Measurements from ENCODE around the gene CCNJL.
"Not testable (repeated sequence)": the region's sequence is repeated elsewhere in the genome, so short reads cannot be mapped to it uniquely, and the experiment has no call there.

CCNJL gene

DNA sequence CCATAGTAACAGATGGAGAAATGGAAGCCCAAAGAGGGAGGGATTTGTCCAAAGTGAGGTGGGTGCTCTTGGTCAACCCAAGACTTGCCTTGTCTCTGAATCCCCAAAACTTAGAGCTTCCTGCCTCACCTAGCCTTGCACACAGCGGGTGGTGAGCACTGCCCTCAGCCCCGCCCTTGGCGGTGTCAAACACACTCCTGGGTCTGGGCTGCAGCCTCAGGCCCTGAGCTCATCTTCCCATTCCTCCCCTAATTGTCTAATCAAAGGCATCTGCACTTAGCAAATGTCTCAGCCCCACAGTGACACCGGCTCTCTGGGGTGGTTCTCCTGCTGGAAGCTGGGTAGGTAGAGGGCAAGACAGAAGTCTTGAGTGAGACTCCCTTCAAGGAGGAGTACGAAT lies 62.1 kb downstream of the CCNJL start:
- H3K4me3 ChIP-seq (ENCODE audit: low read depth, low read length), result no peak overlapping the region
- DNase-seq (ENCODE audit: low read depth), result no peak
- TF ChIP-seq, protein P1, sequence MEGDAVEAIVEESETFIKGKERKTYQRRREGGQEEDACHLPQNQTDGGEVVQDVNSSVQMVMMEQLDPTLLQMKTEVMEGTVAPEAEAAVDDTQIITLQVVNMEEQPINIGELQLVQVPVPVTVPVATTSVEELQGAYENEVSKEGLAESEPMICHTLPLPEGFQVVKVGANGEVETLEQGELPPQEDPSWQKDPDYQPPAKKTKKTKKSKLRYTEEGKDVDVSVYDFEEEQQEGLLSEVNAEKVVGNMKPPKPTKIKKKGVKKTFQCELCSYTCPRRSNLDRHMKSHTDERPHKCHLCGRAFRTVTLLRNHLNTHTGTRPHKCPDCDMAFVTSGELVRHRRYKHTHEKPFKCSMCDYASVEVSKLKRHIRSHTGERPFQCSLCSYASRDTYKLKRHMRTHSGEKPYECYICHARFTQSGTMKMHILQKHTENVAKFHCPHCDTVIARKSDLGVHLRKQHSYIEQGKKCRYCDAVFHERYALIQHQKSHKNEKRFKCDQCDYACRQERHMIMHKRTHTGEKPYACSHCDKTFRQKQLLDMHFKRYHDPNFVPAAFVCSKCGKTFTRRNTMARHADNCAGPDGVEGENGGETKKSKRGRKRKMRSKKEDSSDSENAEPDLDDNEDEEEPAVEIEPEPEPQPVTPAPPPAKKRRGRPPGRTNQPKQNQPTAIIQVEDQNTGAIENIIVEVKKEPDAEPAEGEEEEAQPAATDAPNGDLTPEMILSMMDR (IDR thresholded peaks at IDR 0.05; ENCODE audit: low read depth, low read length), result no peak
- TF ChIP-seq POLR2A (IDR thresholded peaks at IDR 0.05; ENCODE audit: extremely low read depth, insufficient read length), result no peak
- no peak for TF ChIP-seq MYC (IDR thresholded peaks at IDR 0.05; ENCODE audit: low read depth, low read length)
- TF ChIP-seq, protein P2, sequence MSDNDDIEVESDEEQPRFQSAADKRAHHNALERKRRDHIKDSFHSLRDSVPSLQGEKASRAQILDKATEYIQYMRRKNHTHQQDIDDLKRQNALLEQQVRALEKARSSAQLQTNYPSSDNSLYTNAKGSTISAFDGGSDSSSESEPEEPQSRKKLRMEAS (IDR thresholded peaks at IDR 0.05; ENCODE audit: low read depth, low read length), result no peak

DNA sequence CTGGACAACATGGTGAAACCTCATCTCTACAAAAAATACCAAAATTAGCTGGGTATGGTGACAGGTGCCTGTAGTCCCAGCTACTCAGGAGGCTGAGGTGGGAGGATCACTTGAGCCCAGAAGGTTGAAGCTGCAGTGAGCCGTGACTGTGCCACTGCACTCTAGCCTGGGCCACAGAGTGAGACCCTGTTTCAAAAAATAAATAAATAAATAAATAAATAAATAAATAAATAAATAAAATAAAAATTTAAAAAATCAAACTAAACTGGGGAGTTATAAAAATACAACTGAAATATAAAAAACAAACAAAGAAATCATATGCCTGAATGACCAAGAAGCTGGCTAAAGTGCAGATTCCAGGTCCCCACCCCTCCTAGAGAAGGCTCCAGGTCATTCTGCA lies 62.8 kb downstream of the CCNJL start:
- not testable (repeated sequence) for H3K4me3 ChIP-seq (ENCODE audit: low read depth, low read length); DNase-seq (ENCODE audit: low read depth)

DNA sequence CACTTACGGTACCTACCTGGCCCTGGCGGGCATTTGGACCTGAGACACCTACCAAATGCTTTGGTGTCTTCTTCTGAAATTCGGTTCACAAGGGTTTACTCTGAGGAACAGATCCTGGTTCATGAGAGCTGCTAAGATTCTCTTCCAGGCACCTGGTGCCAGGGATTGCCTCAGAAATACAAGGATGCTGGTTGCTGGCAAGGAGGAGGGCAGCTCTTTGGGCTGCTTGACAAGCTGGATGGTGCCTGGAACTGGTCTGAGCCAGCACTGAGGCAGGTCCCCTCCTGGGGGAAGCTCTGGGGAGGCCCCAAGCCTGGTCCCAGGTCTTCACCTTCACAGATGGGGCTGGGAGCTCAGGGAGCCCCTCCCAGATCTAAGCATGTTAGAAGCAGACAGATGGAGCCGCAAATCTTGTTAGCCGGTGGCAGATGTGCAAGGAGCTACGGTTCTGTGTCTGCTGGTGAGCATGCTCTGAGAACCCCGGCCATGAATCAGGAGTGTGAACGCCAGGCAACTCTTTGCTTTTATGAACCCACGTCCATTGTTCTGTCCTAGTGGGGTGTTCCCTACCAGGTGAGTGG lies 66.8 kb downstream of the CCNJL start:
- DNase-seq (ENCODE audit: low read depth), result no peak
- TF ChIP-seq MYC (IDR thresholded peaks at IDR 0.05; ENCODE audit: low read depth, low read length) (no peak), POLR2A (IDR thresholded peaks at IDR 0.05; ENCODE audit: extremely low read depth, insufficient read length) (no peak)
- TF ChIP-seq, protein P1 (IDR thresholded peaks at IDR 0.05; ENCODE audit: low read depth, low read length), result no peak
- TF ChIP-seq, protein P2 (IDR thresholded peaks at IDR 0.05; ENCODE audit: low read depth, low read length), result no peak
- H3K4me3 ChIP-seq (ENCODE audit: low read depth, low read length), result no peak overlapping the region

DNA sequence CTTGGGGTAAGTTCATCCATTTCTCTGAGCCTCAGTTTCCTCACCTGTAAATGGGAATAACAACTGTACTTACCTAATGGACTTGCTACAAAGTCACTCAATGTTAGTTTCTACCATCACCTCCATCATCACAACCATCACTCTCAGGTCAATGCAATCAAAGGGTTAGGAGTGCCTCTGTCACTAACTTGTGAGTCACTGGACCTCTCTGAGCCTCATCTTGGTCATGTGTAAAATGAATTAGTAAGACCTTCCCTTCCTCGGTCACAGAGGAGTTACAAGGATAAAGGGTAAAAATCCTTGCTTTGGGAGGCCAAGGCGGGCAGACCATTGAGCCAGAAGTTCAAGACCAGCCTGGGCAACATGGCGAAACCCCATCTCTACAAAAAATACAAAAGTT lies 70.2 kb downstream of the CCNJL start:
- TF ChIP-seq MYC (IDR thresholded peaks at IDR 0.05; ENCODE audit: low read depth, low read length), result no peak
- no peak for TF ChIP-seq POLR2A (IDR thresholded peaks at IDR 0.05; ENCODE audit: extremely low read depth, insufficient read length)
- TF ChIP-seq, protein P1 (IDR thresholded peaks at IDR 0.05; ENCODE audit: low read depth, low read length), result no peak
- TF ChIP-seq, protein P2 (IDR thresholded peaks at IDR 0.05; ENCODE audit: low read depth, low read length), result no peak
- no peak for DNase-seq (ENCODE audit: low read depth)

DNA sequence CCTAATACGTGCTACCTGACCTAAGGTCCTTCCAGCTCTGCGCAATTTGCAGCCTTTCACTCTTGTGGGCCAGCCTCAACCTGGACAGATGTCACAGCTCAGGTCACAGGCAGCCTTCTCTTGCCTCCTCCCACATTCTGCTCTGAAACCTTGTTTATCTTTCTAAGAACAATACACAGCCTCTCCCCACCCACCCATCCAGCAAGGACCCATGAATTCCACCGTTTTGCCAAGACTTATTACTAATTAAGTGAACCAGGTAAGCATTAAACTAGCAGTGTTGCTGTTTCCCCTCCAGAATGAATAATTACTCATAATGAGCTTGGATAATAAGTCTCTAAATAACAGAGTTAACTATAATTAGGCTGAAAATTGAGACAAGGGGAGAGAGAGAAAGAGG lies 72.0 kb downstream of the CCNJL start:
- TF ChIP-seq POLR2A (IDR thresholded peaks at IDR 0.05; ENCODE audit: extremely low read depth, insufficient read length) (no peak), MYC (IDR thresholded peaks at IDR 0.05; ENCODE audit: low read depth, low read length) (no peak)
- TF ChIP-seq, protein P1 (IDR thresholded peaks at IDR 0.05; ENCODE audit: low read depth, low read length), result no peak
- TF ChIP-seq, protein P2 (IDR thresholded peaks at IDR 0.05; ENCODE audit: low read depth, low read length), result no peak
- no peak overlapping the region for H3K4me3 ChIP-seq (ENCODE audit: low read depth, low read length)
- DNase-seq (ENCODE audit: low read depth), result no peak

More for the DNA sequence above, 70.2 kb downstream of the CCNJL start:
- no peak overlapping the region for H3K4me3 ChIP-seq (ENCODE audit: low read depth, low read length)

DNA sequence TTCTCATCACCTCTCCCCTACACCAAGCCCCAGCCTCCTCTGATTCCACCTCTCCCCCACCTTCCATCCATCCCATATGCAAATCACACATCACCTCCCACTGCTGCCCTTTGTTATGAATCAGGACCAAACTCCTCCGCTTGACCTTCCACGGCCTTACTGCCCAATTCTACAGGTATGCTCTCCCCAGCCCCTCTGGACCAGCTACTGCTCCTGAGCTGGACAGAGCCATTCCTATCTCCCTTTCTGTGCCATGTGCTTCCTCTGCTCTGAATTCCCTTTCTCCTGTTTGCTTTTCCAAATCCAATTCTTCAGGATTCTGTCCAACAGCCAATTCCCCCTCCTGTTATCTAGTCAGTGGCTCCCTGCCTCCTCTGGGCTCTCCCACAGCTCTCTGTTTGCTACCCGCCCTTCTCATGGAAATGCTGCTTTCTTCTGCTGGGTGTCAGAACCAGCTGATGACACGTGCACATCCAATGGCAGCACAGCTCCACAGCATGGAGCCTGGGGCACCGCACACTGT lies 74.7 kb downstream of the CCNJL start:
- no peak overlapping the region for H3K4me3 ChIP-seq (ENCODE audit: low read depth, low read length)
- TF ChIP-seq, protein P1 (IDR thresholded peaks at IDR 0.05; ENCODE audit: low read depth, low read length), result no peak
- no peak for TF ChIP-seq MYC (IDR thresholded peaks at IDR 0.05; ENCODE audit: low read depth, low read length)
- no peak for TF ChIP-seq POLR2A (IDR thresholded peaks at IDR 0.05; ENCODE audit: extremely low read depth, insufficient read length)
- TF ChIP-seq, protein P2 (IDR thresholded peaks at IDR 0.05; ENCODE audit: low read depth, low read length), result no peak
- no peak for DNase-seq (ENCODE audit: low read depth)

All from NB4 (cell line).